T-helper 2 cell (primary cell): ENCODE results near the gene ITPR1.
"Not testable (repeated sequence)": the region's sequence is repeated elsewhere in the genome, so short reads cannot be mapped to it uniquely, and the experiment has no call there.

Source experiments
- DNase-seq, 5 experiments: peaks; one replicate each; pipeline versions ENCODE4 v3.0.0 to v3.0.0-alpha.2; 2012 to 2022

Gene ITPR1

GRCh38 chr3:4761759-4762158, 268.6 kb downstream of the ITPR1 start:
- no peak for DNase-seq

- DNase-seq = not testable (repeated sequence)
Observed at GRCh38 chr3:4762481-4763230, 269.5 kb downstream of the ITPR1 start.

DNA sequence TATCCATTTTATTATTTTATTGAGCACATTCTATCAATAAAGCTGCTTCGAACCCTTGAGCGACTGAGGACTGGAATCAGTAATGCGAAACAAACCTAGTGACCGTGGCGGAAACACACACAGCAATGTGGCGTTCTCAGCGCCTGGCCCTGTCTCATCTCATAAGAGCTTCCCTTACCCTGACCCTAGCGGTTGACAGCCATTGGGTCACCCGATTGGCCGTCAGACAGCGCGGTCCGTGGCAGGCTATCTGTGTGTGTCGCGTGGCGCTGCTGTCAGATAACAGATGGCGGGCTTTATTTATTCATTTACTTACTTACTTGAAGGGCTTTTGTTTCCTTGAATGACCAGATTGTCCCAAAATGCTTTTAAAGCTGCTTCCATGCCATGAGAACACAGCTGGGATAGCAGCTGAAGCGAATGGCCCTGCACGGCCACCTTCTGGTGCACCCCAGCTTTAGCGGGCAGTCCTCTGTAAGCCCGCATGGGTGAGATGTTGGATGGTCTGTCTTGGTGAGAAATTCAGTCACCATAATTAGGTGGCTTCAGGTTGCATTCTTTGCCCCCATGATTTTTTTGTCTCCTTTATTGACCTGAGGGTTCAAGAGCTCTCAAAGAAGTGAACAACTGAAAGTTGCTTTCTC, 270.6 kb downstream of the ITPR1 start:
- DNase-seq = no peak

GRCh38 chr3:4765212-4765611, 272.1 kb downstream of the ITPR1 start:
- DNase-seq = no peak

GRCh38 chr3:4766263-4766662, 273.1 kb downstream of the ITPR1 start:
- no peak for DNase-seq

- no peak for DNase-seq
Observed at GRCh38 chr3:4766716-4767499, 273.8 kb downstream of the ITPR1 start.

- DNase-seq = no peak
Observed at GRCh38 chr3:4768021-4768420, 274.9 kb downstream of the ITPR1 start.

- no peak for DNase-seq
Observed at GRCh38 chr3:4768521-4768920, 275.4 kb downstream of the ITPR1 start.

GRCh38 chr3:4770561-4770960, 277.4 kb downstream of the ITPR1 start:
- no peak for DNase-seq

GRCh38 chr3:4771243-4771642, 278.1 kb downstream of the ITPR1 start:
- DNase-seq = no peak

- no peak for DNase-seq
Observed at GRCh38 chr3:4772171-4772804, 279.1 kb downstream of the ITPR1 start.

GRCh38 chr3:4772858-4773257, 279.7 kb downstream of the ITPR1 start:
- DNase-seq = no peak

DNA sequence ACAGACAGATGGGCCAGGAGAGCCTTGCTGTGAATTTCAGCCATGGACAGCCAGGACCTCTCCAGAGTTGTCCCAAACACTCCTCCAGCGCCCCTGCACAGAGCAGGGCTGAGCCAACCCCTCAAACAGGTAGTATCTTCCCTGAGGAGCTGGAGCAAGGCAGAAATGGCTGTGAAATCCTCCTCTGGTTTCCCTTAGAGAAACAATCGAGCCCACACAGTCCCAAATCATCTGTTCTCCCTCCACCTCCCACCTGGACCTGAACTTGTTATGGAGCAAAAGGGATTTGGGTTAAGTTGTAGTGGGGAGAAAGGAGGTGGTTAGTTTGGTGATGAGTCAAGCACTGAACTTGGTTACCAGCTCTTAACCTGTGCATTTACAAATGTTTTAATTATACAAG, 280.4 kb downstream of the ITPR1 start:
- DNase-seq = no peak

GRCh38 chr3:4774531-4774930, 281.4 kb downstream of the ITPR1 start:
- DNase-seq = no peak

GRCh38 chr3:4776399-4776979, 283.3 kb downstream of the ITPR1 start:
- DNase-seq = no peak

- peak in 1 of 5 experiments; percentile 93 for DNase-seq
Observed at GRCh38 chr3:4776980-4777581, 283.9 kb downstream of the ITPR1 start.

GRCh38 chr3:4778119-4778518, 285.0 kb downstream of the ITPR1 start:
- DNase-seq = no peak

DNA sequence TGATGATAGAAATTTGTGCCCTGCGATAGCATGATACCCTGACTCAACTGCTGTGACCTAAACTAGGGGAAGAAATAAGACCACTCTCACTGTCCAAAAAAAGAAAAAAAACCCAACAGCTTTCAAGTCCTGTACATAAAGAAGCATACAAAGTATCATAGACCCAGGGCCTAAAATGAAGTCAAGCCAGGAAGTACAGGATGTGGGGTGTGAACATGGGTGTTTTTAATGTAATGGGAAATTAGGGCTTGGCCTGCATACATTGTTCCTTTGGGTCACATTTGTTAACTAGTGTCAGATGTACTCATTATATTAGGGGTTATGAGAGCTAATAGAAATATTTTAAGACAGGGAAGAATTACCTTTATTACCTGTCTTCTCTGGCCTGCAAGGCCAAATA, 285.6 kb downstream of the ITPR1 start:
- DNase-seq = peak in 1 of 5 experiments; percentile 30

DNA sequence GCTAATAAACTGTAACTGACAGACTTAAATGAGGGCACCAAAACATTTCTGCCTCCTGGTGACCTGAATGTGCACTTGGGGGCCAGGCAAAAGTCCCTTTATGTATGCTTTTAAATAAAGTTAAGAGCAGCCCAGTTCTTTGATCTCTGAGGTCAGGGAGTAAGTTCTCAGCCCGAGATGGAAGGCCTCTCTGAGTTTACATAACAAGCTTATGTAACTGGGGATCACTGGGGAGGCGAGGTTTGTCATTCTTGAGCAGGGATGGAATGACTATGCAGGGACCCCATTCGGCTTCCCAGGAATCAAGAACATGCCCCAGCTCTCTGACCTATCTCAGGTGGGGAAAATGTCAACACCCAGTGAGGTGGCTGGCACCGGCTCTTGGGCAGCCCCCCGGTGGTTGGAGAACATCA, 287.4 kb downstream of the ITPR1 start:
- DNase-seq = no peak

DNA sequence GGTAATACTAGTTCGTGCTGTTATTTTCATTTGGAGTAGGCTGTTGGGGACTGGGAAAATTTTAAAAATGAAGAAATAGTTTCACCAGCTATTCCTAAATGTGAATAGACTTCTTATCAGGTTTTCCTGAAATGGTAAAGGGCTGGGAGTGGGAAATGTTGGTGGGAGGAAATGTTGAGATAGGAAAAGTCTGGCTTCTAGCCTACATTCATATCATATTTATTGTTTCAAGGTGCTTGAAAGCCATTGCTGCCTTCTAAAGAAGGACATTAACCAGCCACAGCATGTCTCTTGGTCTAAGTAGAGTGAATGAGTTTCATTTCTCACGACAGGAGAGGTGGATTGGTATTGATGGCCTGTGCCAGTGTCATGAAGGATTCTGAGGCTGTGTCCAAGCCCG, 288.9 kb downstream of the ITPR1 start:
- no peak for DNase-seq

GRCh38 chr3:4785551-4785950, 292.4 kb downstream of the ITPR1 start:
- DNase-seq = no peak

- DNase-seq = no peak
Observed at GRCh38 chr3:4786431-4786830, 293.3 kb downstream of the ITPR1 start.
